Effector CD8-positive, alpha-beta T cell (primary cell): ENCODE results near the gene TFCP2L1.
"Not testable (repeated sequence)": the region's sequence is repeated elsewhere in the genome, so short reads cannot be mapped to it uniquely, and the experiment has no call there.

Source experiments
- DNase-seq: peaks from one replicate; lab custom pipeline; 2025; lab: John Stamatoyannopoulos, UW

The TFCP2L1 gene

DNA sequence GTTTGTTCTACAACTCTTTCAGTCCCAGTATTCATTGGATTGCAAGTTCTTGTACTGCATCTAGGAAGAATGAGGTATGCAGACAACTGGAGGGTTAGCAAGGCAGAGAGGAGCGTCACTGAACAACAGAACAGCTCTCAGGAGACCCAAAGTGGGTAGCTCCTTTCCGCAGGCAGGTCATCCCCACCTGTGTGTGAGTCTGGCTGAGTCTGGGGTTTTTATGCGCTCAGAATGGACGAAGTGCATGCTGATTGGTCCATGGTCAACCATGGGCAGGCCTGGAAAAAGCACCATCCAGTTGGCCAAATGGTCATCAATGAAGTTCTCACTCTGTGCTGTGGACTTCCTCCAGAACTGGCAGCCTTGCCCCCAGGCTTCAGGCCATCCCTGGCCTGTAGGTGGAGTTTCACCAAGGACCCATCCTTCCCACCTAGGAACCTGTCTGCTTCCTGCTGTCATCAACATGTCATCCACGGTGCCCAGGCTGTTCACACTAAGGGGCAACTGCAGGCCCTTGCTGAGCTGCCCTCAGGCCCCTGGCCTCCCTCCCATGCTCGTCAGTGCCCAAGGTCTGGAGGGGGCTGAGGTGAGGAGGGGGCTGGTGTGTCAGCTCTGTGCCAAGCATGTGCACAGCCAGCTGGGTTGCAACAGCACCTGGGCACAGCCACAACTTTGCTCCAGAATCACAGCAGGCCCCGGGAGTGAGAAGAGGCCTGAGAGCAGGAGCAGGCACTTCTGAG, 11.1 kb upstream of the TFCP2L1 start:
- no peak for DNase-seq

DNA sequence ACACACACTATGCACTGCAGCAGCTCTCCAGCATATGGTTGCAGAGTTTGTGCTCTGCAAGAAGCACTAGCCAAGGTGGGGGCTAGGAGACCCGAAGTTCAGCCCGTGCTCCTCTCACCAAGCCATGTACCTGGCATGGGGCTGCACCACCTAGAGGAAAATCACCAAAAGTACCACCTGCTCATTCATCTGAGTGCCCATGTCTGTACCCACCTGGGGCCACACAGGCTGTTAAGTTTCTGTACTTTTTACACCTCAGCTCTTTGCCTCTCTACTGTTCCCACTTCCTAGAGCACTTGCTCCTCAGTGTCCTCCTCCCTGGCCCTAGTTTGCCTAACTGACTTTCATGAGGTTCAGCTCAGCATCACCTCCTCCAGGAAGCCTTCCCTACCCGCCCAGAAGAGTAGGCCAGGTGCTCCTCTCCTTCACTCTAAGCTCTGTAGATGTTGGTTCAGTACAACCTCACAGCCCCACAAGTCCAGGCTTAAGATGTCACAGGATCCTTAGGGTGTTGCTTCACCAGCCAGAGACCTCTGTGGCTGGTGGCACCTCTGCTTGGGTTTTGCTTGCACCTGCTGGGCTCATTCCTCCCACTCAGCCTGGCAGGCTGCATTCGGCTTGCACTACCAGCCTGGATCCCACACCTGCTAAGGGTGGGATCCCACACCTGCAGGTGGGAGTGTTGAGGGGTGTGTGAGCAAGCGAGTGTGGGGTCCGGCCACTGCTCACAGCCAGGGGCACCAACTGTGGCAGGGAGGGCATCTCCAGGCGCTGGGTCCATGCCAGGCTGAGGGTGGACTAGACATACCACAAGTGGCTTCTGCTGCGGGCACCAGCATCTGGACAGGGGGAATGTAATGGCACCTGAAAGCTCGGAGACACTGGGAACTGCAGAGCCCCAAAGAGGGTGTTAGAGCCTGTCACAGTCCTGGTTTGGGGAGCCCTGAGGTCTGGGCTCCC, 10.2 kb upstream of the TFCP2L1 start:
- DNase-seq: no peak

DNA sequence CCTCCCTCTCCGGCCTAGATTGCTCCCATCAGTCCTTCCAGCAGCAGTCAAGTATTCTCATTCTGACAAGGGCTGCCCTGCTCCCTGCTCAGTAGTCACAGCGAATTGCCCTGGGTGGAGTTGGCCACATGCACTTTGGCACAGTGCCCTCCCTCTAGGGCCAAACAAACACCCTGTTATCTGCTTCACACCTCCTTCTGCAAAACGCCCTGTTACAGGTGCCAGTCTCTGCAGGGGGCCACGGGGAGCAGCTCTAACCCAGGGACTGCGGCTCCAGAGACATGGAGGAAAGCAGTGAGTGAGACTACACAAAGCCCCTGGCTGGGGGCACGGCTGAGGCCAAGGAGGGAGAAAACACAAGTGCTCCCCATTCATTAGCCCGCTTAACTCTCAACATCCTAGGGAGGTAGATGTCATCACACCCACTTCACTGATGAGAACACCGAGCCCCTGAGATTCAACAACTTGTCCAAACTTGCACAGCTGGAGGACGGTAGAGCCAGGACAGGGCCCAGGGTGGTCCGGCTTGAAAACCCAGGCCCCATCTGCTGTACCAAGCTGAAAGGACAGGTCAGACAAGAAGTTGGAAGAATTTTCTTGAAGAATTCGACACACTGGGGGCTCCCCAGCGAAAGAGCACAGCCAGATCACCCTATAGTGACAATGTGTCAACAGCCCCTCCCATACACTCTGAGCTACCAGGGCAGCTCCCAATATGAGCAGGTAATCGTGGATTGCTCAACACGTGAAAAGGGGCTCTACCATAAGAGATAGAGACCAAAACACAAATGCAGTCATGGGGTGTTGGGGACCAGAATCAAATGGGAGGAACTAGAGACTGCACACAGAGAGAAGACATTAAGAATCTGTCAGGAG, 8.7 kb upstream of the TFCP2L1 start:
- no peak for DNase-seq

DNA sequence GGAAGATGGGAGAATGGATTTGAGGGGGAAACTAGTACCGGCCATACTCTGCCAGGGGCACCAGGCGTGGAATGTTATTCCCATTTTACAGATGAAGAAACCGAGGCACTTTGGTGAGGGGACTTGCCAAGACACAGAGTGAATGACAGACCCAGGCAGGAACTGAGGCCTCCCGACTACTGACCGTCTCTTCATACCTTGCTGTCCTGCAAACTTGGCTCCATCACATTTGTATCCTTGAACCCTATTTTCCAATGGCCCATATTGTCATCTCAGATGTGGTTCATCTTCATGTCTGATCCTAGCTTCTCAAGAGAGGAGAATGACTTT, 6.2 kb upstream of the TFCP2L1 start:
- no peak for DNase-seq

DNA sequence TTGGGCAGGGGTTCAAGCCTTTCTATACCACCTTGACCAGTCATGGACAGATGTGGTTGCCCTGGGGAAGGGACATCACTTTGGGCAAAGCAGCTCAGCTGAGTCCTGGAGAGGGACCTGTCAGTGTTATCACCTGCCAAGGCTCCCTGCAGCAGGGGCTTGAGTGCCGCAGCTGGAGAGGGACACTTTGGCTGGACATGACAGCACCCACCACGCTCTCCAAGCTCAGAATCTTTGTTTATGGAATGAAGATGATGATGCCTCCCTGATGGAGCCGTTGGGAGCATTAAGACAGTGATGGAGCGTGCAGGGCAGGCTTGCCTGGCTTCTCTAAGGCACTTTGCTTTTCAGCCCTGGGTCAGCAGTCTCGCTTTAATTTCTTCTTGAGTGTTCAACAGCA, 4.3 kb upstream of the TFCP2L1 start:
- no peak for DNase-seq

DNA sequence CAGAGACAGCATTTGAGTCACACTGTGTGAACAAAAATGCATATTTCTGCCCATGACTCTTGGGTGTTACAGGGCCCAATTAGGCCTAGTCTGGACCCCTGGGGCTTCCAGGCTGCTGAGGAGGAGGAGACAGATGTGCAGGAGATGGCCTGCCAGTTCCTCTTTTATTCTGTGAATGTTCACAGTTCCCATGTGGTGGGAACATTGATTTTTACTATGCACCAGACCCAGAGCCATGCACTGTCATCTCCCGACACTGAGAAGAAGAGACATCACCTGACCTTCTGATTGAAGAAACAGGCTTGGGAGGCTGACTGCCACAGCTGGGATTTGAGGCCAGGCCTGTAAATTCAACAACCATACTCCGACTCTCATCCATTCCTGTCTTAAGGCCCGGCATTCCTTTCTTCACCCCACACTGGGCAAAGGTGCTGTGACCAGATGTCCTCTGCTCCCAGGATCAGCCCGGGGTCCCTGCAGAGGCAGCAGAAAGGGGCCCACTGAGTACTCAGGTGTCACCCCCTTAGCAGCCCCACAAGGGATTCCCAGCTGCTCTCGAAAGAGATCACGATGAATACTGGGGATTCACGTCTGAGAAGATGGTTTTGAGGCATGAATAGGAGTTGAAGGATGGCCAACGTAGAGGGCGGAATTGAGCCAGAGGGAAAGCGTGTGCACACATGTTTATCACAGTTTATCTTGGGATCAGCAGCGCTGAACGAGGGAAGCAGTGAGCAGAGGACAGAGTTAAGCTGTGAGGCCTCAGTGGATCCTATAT, 3.6 kb upstream of the TFCP2L1 start:
- DNase-seq: no peak

DNA sequence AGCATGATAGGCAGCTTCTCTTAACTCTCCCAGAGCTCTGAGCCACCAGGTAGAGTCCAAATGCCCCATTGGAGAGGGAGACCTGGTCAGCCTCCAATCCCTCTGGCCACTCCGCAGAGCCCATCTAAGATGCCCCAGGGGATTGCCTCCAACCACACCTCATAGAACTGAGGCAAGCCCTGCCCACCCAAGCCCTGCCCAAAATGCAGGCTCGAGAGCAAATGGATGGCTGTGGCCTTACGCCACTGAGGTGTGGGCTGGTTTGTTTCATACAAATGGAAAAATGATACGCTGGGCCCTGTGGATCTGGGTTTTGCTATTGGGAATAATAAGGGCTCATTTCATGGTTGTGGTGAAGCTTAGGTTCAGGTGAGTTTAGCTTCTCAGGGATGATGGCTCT, 3.0 kb upstream of the TFCP2L1 start:
- no peak for DNase-seq

DNA sequence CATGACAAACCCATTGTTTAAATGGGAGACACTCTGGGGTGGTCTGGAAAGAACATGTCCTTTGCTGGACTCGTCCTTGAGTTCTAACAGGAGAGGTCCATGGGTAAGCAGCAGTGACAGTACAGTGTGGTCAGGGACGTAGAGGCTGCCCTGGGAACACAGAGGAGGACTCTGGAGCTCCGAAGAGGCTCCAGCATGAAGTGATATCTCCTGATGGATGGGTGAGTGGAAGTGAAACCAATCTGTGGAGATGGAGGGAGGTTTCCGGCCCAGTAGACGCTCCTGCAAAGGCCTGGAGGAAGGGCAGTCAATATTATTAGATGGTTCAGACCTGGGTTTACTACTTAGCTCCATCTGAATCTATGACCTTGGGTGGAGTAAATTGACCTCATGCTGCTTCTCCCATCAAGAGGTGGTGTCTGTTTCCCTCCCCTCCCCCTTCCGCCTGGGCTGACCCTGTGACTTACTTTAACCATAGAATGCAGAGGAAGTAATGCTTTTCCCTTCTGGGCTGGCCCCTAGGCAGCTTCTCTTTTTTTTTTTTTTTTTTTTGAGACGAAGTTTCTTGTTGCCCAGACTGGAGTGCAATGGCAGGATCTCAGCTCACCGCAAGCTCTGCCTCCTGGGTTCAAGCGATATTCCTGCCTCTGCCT, 2.3 kb upstream of the TFCP2L1 start:
- no peak for DNase-seq

DNA sequence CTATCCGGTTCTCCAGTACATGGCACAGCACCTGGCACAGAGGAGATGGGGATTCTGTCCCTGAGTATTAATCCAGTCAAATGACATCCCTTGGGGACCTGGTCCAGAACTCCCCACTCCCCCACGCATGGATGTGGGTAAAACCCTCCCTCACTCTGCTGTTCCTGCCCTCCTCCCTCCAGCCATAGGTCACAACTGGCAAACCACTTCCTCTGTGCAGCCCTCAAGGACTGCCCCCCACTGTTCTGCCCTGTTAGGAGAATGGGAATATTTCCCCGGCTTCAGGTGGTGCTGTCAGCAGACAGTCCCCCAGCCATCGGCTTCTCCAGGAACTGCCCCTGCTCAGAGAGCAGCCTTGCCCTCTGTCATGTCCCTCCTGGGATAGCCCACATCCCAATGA, 1.5 kb upstream of the TFCP2L1 start:
- DNase-seq: no peak

DNA sequence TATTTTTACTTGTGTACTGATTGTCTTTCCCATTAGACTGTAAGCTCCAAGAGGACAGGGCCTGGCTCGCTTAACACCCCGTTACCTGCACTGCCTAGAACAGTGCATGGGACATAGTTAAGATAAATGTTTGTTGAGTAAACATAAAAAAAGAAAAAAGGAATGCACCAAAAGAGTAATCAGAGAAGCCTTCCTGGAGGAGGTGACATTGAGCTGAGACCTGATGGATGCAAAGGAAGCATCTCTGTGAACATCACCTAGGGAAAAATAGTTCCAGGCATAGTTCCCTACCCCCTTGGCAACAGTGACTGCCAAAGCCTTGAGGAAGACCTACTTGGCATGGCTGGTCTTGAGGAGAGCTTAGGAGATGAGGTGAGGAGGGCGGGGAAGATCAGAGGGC, 924 bp upstream of the TFCP2L1 start:
- no peak for DNase-seq

DNA sequence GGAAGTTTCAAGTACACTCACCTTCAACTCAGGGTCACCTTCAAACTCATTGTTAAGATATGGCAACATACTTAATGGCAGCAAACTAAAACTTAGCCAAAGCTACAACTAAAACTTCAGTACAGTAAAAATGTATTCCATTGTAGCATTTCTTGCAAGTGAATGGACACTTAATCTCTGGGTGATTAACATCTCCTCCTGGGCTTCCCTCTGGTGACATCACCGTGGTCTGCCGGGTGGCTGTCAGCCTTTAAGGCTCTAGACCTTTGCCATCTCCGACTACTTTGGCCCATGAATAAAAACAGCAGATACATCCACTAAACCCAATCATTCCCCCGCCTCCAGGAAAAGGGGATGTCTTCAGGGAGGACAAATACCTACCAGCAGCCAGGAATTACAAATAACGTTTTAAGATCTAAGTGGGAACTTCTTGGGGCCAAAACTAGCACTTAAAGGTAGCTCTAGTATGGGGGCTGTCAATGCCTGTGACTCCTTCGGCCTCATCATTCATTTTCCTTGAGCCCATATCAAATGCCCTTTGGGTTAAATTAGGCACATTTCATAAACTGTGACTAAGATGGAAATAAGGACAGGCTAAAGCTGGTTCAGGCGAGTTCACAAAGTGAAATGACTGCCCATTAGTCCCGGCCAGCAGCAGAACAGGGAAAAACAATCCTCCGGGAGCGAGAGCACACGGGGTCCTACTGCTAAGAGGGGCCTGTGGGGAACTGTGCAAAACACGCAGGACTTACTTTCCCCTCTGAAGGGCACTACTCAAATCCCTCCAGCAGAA, 1.1 kb downstream of the TFCP2L1 start:
- no peak for DNase-seq

DNA sequence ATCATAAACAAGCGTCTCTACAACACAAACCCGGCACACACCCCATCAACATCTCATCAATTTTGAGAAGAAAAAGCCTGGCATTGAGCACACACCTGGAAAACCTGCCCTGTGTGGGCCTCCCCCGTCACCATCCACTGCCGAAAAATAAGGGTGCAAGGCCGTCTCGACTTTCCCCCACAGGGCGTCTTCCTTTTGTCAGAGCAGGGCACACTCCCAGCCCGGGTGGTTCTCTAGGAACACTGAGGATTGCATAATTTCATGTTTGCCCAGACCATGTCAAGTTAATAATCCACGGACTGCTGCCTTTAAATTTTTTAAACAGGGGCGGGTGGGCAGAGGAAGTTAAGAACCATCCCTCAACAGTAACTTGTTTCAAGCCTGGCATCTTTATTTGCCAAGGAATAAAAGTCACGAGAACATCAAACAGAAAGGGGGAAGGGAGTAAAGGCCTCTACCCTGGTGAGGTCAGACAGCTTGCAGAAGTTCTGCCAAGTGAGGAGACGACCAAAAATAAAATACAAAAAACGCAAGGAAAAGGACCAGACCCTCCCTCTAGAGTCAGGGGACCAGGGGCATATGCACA, 2.1 kb downstream of the TFCP2L1 start:
- DNase-seq: no peak

DNA sequence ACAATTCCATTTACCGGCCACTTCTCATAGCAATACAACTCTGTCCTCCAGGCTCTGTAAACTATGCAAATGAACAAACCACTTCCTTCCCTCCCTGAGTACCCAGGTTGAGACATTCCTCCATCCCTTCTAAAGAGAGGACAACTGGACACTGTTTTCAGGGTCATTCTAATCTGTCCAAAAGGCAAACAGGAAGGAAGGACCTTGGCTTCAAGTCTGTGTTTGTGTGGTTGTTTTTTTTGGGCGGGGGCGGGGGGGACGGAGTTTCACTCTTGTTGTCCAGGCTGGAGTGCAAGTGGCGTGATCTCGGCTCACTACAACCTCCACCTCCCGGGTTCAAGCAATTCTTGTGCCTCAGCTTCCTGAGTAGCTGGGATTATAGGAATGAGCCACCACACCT, 3.3 kb downstream of the TFCP2L1 start:
- DNase-seq: no peak

DNA sequence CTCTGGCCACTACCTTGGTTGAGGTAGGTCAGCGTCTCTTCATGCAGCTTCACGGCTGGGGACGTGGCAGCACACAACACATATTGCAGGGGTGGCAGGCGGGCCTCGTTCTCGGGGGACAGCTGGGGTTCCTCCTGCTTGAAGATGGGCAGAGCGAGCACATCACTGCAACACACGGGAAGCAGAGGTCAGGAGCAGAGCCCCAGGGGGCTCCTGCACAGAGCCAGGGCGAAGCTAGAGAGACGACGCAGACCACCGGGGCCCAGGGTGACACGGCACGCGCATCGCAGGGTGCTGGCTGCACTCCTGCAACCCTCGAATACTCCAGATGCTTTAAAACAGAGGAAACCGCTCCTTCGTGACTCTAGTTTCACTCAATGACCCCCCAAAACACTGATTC, 3.9 kb downstream of the TFCP2L1 start:
- DNase-seq: no peak

DNA sequence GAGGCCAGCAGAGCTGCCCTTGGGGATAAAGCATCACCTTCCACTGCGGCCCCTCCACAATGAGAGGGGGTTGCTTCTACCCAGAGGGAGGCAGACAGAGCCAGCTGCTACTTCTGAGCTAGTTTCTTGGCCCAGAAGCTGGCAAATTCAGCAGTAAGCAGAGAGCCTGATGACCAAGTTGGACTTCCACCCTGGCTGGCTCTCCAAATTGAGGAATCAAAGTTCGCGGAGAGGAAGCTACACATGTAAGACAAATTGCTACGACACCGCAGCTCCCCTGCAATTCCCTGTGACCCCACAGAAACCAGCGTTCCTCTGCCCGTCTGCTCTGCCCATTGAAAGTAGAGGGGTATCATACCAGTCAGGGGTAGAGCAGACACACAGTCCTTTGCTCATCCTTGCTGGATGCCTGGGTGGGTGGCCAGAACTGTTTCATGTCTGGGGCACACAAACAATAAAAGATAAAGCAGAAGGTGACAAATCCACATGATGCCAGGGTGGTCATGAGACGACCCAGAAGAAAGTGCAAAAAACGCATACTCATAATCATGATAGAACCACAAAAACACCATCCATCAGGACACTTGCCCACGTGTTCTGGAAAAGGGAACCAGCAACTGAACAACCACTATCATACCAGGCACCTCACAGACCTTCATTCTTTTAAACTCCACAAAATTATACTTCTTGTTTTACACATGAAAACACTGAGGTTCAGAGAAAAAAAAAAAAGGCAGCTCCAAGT, 5.4 kb downstream of the TFCP2L1 start:
- no peak for DNase-seq

DNA sequence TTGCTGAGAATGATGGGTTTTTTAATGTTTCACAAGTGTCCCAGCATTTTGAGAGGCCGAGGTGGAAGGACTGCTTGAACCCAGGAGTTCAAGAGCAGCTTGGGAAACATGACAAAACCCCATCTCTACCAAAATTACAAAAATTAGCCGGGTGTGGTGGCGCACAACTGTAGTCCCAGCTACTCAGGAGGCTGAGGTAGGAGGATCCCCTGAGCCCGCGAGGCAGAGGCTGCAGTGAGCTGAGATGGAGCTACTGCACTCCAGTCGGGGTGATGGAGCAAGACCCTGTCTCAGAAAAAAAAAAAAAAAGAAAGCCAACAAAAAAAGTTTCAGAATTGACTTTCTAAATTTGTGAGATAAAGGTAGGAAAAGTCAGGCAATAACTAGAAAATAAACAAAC, 8.7 kb downstream of the TFCP2L1 start:
- DNase-seq: no peak

DNA sequence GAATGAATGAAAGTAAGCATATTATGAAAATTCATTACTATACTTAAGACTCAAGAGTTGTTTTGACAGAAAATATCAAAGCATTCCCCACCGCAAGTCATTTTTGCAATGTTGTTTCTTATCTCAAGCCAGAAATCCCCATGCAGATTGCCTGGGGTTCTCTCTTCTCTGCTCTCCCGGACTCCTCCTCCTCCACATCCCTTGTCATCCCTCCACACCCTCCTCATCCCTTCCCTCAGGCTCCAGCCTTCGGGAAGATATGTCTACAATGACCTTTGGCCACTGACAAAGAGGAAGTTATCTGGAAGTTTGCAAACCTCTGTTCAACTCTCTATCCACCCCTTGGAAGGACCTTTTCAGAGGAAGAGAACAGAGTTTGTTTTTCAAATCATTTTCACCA, 11.9 kb downstream of the TFCP2L1 start:
- no peak for DNase-seq

DNA sequence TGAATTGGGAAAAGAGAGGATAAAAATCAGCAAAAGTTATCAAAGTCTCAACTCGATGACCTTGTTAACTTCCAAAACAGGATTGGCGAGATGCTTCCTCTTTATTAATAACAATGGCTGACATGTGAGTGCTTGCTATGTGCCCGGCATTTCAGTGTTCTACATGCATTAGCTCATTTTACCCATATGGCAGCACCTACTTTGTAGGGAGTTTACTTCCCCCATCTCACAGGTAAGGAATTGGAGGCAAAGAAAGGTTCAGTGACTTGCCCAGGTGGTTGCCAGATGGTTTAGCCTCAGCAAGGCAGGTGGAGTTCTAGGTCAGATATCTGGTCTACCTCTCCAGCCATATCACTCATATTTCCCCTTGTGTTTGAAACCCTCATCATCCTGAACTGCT, 12.4 kb downstream of the TFCP2L1 start:
- DNase-seq: no peak

DNA sequence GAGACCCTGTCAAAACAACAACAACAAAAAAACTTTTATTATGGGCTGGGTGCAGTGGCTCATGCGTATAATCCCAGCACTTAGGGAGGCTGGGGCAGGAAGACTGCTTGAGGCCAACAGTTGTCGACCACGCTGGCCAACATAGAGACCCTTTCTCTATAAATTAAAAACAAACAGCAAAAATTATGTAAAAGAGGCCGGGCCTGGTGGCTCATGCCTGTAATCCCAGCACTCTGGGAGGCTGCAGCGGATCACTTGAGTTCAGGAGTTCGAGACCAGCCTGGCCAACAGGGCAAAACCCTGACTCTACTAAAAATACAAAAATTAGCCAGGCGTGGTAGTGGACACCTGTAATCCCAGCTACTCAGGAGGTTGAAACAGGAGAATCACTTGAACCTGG, 15.6 kb downstream of the TFCP2L1 start:
- not testable (repeated sequence) for DNase-seq
